NB4 (cell line): ENCODE measurements around the gene NOP14.

Experiments
- CTCF ChIP-seq: IDR thresholded peaks from one replicate; pipeline ENCODE4 v1.5.1; 2012; ENCODE audit warnings: low read depth, low read length
- MYC ChIP-seq: IDR thresholded peaks from 2 replicates; pipeline ENCODE4 v1.6.1; 2011; ENCODE audit warnings: low read depth, low read length
- POLR2A ChIP-seq: IDR thresholded peaks from 2 replicates; pipeline ENCODE4 v1.6.1; 2011; ENCODE audit warnings: mild to moderate bottlenecking; ENCODE audit not compliant: insufficient read length; ENCODE audit errors: extremely low read depth

- TF ChIP-seq CTCF (no peak), MYC (no peak), POLR2A (no peak)
Measured at GRCh38 chr4:2924286-2924685, 38.9 kb downstream of the NOP14 start.
